Kidney glomerular epithelial cell (primary cell): ENCODE measurements around the gene PROX2.

Source experiments
- DNase-seq: peaks from one replicate; lab custom pipeline; 2025; lab: John Stamatoyannopoulos, UW

The PROX2 gene

DNA sequence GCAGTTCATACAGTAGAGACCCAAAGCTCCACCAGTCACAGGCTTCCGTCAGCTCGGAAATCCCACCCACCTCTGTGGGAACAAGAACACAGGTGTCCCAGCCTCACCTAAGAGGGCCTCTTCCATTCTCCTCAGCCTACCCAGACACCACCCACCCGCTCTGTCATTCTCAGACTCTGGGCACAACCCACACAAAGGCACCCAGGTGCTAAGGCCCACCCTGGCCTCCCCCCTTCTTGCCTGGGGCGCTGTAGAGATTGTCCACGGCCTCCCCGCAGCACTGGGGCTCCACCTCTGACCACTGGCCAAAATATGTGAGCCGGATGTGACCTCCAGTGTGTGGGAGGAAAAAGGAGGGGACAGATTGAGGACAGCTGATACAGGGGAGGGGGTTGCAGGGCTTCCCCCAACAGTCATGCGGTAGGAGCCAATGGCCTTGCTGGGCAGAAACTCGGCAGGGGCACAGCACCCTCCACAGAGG is 33.0 kb upstream of the PROX2 start:
- no peak for DNase-seq

GRCh38 chr14:74907744-74908143 is 31.8 kb upstream of the PROX2 start:
- DNase-seq, result no peak

DNA sequence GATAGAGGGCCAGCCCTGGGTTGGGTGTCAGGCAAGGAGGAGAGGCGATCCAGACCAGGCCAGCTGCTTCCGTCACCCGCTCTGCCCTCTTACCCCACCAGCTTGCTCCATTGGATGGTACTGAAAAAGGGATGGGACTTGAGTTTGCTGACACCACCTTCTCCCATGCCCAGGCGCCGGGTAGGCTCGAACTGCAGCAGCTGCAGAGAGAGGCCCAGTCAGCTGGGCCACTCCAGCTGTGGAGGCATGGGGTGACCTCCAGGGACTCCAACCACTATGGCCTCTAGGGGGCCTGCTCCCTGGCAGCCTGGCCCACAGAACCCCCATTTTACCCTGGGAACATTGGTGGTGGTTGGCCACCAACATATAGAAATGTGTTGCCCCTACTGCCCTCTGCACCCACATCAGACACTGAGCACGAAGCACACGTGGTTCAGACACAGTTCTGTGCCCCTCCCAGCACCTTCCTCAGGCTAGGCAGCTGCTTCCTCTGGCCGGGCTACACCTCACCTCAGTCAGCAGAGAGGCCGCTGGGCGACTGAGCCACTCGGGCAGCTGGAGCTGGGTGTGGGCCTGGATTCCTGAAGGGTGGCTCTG is 31.1 kb upstream of the PROX2 start:
- no peak for DNase-seq

GRCh38 chr14:74905595-74906142 is 29.7 kb upstream of the PROX2 start:
- DNase-seq, result peak; percentile 15

DNA sequence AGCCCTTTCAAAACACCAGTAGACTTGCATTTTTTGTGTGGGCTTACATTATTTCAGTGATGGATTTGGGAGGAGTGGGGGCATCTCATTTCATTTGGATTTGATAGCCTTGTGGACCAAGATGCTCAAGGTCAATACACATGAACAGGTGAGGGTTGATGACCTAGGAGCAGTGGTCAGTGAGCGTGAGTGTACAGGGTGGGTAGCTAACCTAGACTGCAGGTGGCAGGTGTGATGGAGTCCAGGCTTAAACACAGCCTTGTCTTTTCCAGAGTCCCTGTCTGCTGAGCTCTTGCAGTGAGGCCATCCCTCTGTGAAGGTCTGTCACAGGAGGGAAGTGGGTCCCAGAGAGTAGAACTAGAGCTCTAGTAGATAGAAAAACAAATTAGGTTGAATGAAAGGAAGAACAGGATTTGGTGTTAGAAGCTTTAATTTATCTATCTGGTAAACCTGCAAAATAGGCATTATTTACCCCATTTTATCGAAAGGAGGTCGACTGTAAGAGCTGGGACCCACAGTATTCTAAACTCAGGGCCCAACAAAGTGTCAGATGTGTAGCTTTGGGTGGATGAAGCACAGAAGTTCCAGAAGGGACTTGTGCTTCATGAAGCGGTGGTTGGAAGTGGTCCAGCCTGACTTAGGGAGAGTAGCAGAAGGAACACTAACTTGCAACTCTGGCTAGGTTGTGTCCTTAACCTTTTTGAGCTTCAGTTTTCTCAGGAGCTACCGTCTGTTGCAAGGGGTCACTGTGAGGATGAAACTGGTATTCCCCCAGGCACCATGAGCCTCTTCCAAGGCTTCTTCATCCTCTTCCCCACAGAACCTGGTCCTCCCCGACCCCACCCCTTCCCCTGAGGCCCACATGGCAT is 28.9 kb upstream of the PROX2 start:
- DNase-seq, result no peak

- DNase-seq, result no peak
These were observed 27.2 kb upstream of the PROX2 start for GRCh38 chr14:74902941-74903705.

- DNase-seq, result no peak
These were observed 22.7 kb upstream of the PROX2 start for GRCh38 chr14:74898694-74899093.

DNA sequence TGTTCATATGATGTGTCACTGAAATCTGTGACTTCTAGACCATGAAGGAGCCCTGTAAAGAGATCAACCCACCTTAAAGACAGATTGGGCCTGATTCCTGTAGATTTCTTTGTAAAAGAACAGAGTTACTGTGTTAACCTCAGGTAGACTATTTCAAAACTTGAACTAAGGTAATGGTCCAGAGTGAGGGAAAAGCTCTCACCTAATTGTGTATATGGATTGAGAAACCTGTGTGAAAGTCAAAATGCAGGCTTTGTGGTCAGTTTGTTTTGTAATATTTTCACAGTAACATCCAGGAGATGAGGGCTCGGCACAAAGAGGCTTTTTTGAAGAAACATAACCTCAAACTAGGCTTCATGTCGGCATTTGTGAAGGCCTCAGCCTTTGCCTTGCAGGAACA is 22.1 kb upstream of the PROX2 start:
- DNase-seq, result no peak

GRCh38 chr14:74897642-74898041 is 21.7 kb upstream of the PROX2 start:
- DNase-seq, result no peak

DNA sequence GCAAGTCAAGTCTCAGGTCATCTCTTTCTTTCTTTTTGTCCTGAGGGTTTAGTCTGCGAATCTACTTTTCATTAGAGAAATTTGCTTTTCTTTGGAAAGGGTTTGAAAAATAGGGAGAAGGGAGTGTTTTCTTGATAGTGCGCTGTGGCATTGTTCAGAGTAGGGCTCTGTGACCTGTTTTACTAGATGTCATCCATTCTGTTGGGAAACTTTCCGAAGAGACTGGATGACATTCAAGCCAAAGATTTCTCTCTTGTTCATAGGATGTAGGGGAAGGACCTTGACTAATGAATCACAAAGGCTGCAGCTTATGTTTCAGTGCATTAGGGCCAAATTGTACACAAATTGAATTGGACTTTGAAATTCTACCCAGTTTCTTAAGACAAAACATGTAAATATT is 20.5 kb upstream of the PROX2 start:
- DNase-seq, result no peak

DNA sequence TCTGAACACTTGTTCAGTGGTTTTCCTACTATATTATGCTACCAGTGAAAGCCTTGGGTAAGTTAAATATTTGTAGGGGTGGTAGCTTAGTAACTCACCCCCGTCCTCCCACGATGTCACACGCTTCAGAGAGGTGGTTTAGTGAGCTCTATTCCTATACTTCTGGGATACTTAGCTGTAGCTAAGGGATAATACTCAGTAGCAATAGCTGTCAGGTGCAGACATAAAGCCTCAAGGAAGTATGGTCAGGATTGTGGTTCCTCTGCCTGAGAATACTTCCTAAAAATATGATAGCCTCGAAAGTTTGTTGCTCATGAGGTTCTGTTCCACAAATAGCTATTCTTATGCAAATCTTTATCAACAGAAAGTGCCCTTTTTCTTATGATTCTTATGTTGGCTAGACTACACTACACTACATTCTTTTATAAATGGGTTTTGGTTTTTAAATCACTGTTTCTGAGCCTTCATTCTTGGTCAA is 17.7 kb upstream of the PROX2 start:
- DNase-seq, result no peak

- no peak for DNase-seq
These were observed 16.8 kb upstream of the PROX2 start for GRCh38 chr14:74892745-74893144.

DNA sequence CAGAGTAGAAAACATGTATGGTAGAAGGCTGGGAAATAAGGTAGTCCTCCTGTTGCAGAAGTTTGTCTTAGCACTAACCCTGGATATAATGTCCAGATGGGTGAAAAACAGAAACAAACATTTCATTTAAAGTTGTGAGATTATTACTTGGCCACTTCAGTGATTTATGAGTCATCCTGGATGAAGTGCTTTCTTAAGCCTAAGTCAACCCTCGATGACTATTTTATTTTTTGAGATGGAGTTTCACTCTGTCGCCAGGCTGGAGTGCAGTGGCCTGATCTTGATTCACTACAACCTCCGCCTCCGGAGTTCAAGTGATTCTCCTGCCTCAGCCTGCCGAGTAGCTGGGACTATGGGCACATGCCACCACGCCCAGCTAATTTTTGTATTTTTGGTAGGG is 15.9 kb upstream of the PROX2 start:
- no peak for DNase-seq

DNA sequence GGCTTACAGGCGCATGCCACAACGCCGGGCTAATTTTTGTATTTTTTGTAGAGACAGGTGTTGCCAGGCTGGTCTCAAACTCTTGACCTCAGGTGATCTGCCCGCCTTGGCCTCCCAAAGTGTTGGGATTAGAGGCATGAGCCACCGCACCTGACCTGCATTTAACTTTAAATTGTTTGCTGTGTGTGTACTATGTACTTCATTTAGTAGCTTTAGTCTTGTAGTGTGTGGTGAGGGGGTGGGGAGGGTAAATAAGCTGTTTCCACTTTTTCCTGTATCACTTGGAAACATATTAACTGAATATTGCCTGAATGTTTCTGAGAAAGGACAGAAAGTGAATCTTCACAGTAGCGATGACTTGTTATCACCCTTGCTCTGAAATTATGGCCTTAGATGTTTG is 14.3 kb upstream of the PROX2 start:
- no peak for DNase-seq

DNA sequence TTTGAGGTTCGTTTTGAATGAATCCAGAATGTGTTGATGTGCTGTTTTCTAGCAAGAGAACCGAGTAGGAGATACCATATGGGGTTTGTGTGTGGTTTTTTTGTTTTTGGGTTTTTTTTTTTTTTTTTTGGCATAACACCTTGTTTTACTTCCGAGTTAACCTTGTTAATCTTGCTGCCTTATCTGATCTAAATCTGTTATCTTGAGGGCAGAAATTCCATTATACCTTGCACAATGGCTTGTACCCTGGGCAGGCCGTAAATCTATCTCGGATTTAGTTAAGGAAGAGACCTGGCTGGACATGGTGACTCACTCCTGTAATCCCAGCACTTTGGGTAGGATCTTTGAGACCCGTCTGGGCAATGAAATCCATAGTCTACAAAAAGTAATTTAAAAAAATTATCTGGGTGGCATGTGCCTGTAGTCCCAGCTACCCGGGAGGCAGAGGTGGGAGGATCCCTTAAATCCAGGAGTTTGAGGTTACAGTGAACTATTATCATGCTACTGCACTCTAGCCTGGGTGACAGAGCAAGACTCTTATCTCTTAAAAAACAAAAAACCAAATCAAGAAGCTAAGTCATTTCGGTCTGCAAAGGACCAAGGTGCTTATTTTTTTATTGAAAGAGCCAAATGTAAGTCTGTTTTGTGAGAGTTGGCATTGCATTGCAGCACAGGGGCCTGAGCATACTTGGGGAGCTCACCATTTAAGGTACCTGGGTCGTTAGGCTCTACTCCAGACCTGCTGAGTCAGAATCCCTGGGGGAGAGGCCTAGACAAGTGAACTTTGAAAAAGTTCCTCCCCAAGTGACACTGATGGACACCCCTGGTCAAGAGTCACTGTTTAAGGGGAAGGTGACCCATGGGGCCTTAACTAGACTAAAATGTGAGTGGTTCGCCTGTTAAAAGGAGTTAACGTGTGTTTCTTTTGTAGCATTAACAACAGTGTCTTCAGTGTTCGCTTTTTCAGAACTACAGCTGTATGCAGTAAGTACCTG is 12.5 kb upstream of the PROX2 start:
- no peak for DNase-seq

DNA sequence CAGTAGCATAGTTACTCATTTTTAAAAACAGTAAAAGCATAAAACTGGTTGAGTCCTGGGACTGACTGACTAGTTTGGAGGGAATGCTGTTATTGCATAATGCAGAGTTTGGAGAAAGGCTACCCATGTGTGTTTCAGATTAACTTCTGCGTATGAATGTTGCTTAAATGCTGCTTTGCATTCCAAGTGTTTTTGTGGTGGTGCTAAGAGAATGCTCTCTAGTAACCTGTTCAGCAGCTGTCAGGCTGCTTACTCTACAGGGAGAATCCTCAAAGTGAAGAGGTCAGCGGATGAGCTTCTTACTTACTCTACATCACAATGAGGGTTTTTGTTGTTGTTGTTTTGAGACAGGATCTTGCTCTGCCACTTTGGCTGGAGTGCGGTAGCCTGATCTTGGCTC is 10.1 kb upstream of the PROX2 start:
- no peak for DNase-seq

GRCh38 chr14:74882103-74882920 is 6.4 kb upstream of the PROX2 start:
- DNase-seq, result peak; percentile 22

- peak; percentile 59 for DNase-seq
These were observed 5.6 kb upstream of the PROX2 start, which contains the start of gene DLST for GRCh38 chr14:74881431-74882102. TSS of gene DLST (plus strand) at chr14:74881916. CDS start at chr14:74881954, 38 bp downstream.

DNA sequence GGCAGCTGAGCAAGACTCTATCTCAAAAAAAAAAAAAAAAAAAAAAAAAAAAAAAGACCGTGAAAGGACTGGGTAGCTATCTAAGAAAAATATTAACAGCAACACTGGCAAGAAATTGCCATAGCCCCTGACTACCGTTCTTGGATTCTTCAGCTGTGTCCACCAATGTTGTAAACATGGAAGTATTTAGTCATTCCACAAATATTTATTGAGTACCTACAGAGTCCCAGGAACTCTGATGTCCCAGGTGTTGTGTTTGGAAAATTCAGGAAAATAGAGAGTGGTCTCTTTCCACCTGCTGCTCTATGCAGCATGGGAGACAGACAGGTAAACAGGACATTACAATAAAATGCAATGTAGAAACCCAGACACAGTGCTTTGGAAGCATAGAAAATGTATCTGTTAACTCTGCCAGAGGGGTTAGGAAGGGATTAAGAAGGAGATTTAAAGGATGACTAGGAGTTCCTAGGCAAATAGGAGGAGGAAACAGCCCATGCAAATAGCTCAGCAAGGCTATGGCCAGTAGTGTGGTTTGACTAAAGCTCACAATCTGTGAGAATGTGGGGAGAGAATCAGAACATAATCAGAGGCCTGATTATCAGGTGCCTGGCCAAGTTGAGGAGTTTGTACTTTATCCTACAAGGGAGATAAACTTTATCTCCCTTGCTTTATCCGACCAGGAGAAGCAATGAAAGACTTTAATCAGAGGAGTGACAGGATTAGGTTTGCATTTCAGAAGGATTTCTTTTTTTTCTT is 3.7 kb upstream of the PROX2 start:
- DNase-seq, result no peak
